B cell (primary cell): ENCODE results near the gene FASTK. TPM values are rescaled to one million over a fixed set of nuclear protein-coding genes. Genes with fewer than 3 reads are reported as not detected.

ENCODE experiments used
- ATAC-seq: fragments of 200-7000 bp; cut with Tn5 transposase; one replicate; pipeline ENCODE4 v1.10.0; 2021; ENCODE audit warnings: low read depth, mild to moderate bottlenecking, moderate number of reproducible peaks, moderate library complexity
- CTCF ChIA-PET: fragments of 350-600 bp; sonication (Branson Sonifier 250); formaldehyde crosslinking; loops from one replicate; lab custom pipeline; 2021; ENCODE audit warnings: antibody characterized with exemption, inconsistent platforms; lab: Charles Lee
- POLR2A ChIA-PET: fragments of 350-600 bp; sonication (Branson Sonifier 250); formaldehyde crosslinking; loops from one replicate; lab custom pipeline; 2021; ENCODE audit warnings: antibody characterized with exemption; lab: Charles Lee
- DNase-seq: peaks from one replicate; pipeline ENCODE4 v3.0.0; 2013
- H2AFZ ChIP-seq: 2 replicates; pipeline ENCODE4 v1.6.1; 2012; ENCODE audit warnings: mild to moderate bottlenecking, low read depth, low read length; ENCODE audit not compliant: insufficient read depth, poor library complexity, severe bottlenecking
- H3K27ac ChIP-seq, 2 donors: 1 replicate in 1 of 2; 2 replicates in 1 of 2; pipeline ENCODE4 v1.5.1; 2012 to 2013; ENCODE audit warnings: low read length in 2 of 2, mild to moderate bottlenecking in 2 of 2, moderate library complexity in 1 of 2
- H3K27me3 ChIP-seq, 4 experiments: fragments of 200-600 bp in 1 of 4; sonication (generic) in 1 of 4; replicated peaks in 1 of 4; 1 replicate in 2 of 4; 2 replicates in 2 of 4; pipeline versions ENCODE4 v1.6.1 to v1.7.0; 2013 to 2016; ENCODE audit warnings: low read length in 3 of 4, mild to moderate bottlenecking in 2 of 4, mixed read lengths in 1 of 4, moderate library complexity in 1 of 4; ENCODE audit not compliant: insufficient read depth in 4 of 4, control insufficient read depth in 3 of 4; ENCODE audit errors: control extremely low read depth in 1 of 4
- H3K36me3 ChIP-seq, 2 experiments: replicated peaks in 1 of 2; 1 replicate in 1 of 2; 2 replicates in 1 of 2; pipeline versions ENCODE4 v1.6.1 to v1.7.1; 2013; ENCODE audit warnings: low read length in 1 of 2; ENCODE audit not compliant: insufficient read depth in 2 of 2, control insufficient read depth in 1 of 2; ENCODE audit errors: control extremely low read depth in 1 of 2, extremely low read depth in 1 of 2
- H3K4me1 ChIP-seq, 2 donors: fragments of 200-600 bp in 1 of 2; sonication (generic) in 1 of 2; 1 replicate in 1 of 2; 2 replicates in 1 of 2; pipeline versions ENCODE4 v1.5.1 to v1.6.1; 2013 to 2017; ENCODE audit warnings: low read length in 2 of 2; ENCODE audit not compliant: control insufficient read depth in 2 of 2, insufficient read depth in 2 of 2
- H3K4me2 ChIP-seq: replicated peaks from 2 replicates; pipeline ENCODE3; 2012; ENCODE audit warnings: mild to moderate bottlenecking, low read depth, low read length; ENCODE audit not compliant: poor library complexity, severe bottlenecking
- H3K4me3 ChIP-seq, 5 experiments: fragments of 200-600 bp in 1 of 5; sonication (generic) in 1 of 5; 1 replicate in 3 of 5; 2 replicates in 2 of 5; pipeline versions ENCODE4 v1.5.1 to v1.7.0; 2011 to 2016; ENCODE audit warnings: low read length in 4 of 5, mild to moderate bottlenecking in 4 of 5, low read depth in 2 of 5, control low read depth in 1 of 5, moderate library complexity in 1 of 5; ENCODE audit not compliant: insufficient read depth in 1 of 5; ENCODE audit errors: control extremely low read depth in 1 of 5, extremely low read depth in 1 of 5
- H3K79me2 ChIP-seq: fragments of 200-600 bp; sonication (generic); one replicate; pipeline ENCODE4 v1.6.0; 2016; ENCODE audit warnings: low read length; ENCODE audit not compliant: control insufficient read depth, insufficient read depth
- H3K9ac ChIP-seq: fragments of 200-600 bp; sonication (generic); 2 replicates; pipeline ENCODE4 v1.6.1; 2017; ENCODE audit warnings: mild to moderate bottlenecking, low read length, moderate library complexity
- H3K9me3 ChIP-seq, 3 donors: one replicate each; pipeline versions ENCODE4 v1.6.1 to v1.7.1; 2013; ENCODE audit warnings: low read length in 2 of 3; ENCODE audit not compliant: control insufficient read depth in 2 of 3, insufficient read depth in 1 of 3; ENCODE audit errors: control extremely low read depth in 1 of 3
- H4K20me1 ChIP-seq: 2 replicates; pipeline ENCODE4 v1.6.0; 2012; ENCODE audit warnings: mild to moderate bottlenecking, low read length; ENCODE audit not compliant: insufficient read depth, control insufficient read depth, poor library complexity, severe bottlenecking
- H3K27ac Mint-ChIP-seq: one replicate; pipeline ENCODE4 v1.8.0; 2021; ENCODE audit warnings: mixed read lengths
- H3K27me3 Mint-ChIP-seq: one replicate; pipeline ENCODE4 v1.8.0; 2021; ENCODE audit warnings: mixed read lengths
- H3K4me1 Mint-ChIP-seq: one replicate; pipeline ENCODE4 v1.8.0; 2021; ENCODE audit warnings: mixed read lengths
- H3K4me3 Mint-ChIP-seq: one replicate; pipeline ENCODE4 v1.8.0; 2021; ENCODE audit warnings: mixed read lengths
- H3K9me3 Mint-ChIP-seq: one replicate; pipeline ENCODE4 v1.8.0; 2022; ENCODE audit warnings: mixed read lengths; ENCODE audit not compliant: insufficient read depth
- EZH2 ChIP-seq: IDR thresholded peaks from 2 replicates; pipeline ENCODE4 v1.6.1; 2012; ENCODE audit warnings: borderline replicate concordance, low read depth, mild to moderate bottlenecking, moderate library complexity, low read length; ENCODE audit not compliant: insufficient read depth, poor library complexity, severe bottlenecking
- WGBS: methylation state at CpG from one replicate; pipeline ENCODE4 v1.1.5; 2013; ENCODE audit warnings: missing lambda C conversion rate; ENCODE audit not compliant: insufficient coverage; 5-methylcytosine and 5-hydroxymethylcytosine counted together
- intact Hi-C: fragments of 100-400 bp; cut with micrococcal nuclease; formaldehyde crosslinking; loops from one replicate; pipeline ENCODE4 v1.10.0; 2022
- polyA plus RNA-seq: library from polyadenylated mRNA; depleted of rRNA; stranded (reverse); fragments of >200 nt; gene quantifications from 2 replicates; pipeline ENCODE4 v1.2.3, GENCODE V29; 2012
- total RNA-seq, 2 donors: library from RNA; stranded (reverse); fragments of 120-200 nt in 1 of 2; gene quantifications; 1 replicate in 1 of 2; 2 replicates in 1 of 2; pipeline versions ENCODE4 v1.2.3 to v1.2.4, GENCODE V29; 2013 to 2022
- TF ChIP-seq, protein P1 (sequence below): fragments of 200-600 bp; IDR thresholded peaks from one replicate; pipeline ENCODE4 v1.8.0; 2022; ENCODE audit warnings: antibody characterized with exemption, mild to moderate bottlenecking

Gene FASTK
- total and polyA plus RNA-seq, 2 donors (not counting 1 experiment from before 2014, with no cell fraction given): 120 to 258 TPM

DNA sequence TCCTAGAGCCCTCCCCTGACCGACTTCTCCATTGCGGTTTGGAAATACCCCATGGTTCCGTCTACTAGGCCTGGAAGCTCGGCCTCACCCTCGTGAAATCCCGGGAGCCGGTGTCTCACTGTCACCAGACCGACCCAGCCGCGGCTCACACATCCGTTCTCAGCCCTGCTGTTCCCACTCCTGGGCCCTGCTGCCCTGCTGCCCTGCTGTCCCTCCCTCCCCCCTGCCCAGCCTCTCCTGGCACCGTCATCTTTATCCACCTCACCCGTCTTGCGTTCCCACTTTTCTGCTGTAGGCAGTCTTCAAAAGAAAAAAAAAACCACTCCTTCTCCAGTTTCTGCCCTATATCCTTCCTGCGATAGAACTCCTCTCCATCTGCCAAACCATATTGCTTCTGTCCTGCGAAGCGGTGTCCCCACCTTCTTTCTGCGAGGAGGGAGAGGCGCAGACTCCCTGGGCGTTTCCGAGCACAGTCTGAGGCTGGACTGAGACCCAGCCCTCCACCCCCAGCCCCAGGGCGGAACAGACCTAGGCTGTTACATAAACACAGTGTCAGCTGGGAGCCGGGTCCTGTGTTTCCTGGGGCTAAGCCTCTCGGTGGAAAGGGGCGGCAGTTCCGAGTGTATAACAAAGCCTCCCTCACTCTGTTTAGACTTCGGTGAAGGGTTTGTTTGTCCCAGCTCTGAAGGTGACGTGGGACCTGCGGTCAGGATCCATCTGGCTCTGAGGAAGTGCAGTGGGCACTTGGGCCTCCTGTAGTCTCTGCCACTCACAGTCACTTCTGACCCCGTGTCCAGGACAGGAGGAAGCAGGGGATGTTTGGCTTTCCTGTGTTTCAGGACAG is 8.5 kb upstream of the FASTK start:
- Mint-ChIP-seq H3K4me3 (peak overlapping the region; percentile 24), H3K27ac (no peak overlapping the region), H3K9me3 (no peaks in the 10 kb centered on the region), H3K27me3 (peaks cover 30% of the 10 kb centered on the region), H3K4me1 (peaks cover 28% of the 10 kb centered on the region)
- WGBS: 13% methylated on average over 26 of the region's 30 CpGs
- DNase-seq (peak; percentile 63), ATAC-seq (no peak)
- Histone ChIP-seq H3K27me3 (peaks cover 0 to 51% (median 16%) of the 10 kb centered on the region in 4 experiments), H3K79me2 (no peaks in the 10 kb centered on the region), H4K20me1 (no peaks in the 10 kb centered on the region), H3K9ac (no peak overlapping the region), H2AFZ (peak overlapping the region; percentile 55), H3K4me3 (no peak overlapping the region), H3K27ac (peak overlapping the region in 1 of 2 donors; percentile 36), H3K9me3 (peaks cover 0 to 4% (median 0%) of the 10 kb centered on the region in 3 donors), H3K4me2 (peak overlapping the region; percentile 100), H3K4me1 (peaks cover 35 to 38% of the 10 kb centered on the region in 2 donors), H3K36me3 (no peaks in the 10 kb centered on the region)
- TF ChIP-seq EZH2: no peak
- TF ChIP-seq, protein P1, sequence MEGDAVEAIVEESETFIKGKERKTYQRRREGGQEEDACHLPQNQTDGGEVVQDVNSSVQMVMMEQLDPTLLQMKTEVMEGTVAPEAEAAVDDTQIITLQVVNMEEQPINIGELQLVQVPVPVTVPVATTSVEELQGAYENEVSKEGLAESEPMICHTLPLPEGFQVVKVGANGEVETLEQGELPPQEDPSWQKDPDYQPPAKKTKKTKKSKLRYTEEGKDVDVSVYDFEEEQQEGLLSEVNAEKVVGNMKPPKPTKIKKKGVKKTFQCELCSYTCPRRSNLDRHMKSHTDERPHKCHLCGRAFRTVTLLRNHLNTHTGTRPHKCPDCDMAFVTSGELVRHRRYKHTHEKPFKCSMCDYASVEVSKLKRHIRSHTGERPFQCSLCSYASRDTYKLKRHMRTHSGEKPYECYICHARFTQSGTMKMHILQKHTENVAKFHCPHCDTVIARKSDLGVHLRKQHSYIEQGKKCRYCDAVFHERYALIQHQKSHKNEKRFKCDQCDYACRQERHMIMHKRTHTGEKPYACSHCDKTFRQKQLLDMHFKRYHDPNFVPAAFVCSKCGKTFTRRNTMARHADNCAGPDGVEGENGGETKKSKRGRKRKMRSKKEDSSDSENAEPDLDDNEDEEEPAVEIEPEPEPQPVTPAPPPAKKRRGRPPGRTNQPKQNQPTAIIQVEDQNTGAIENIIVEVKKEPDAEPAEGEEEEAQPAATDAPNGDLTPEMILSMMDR: no peak
- CTCF ChIA-PET: interaction anchor here (1.0 to 1.6 kb wide), 4 partner anchors 17 to 35 kb away, joined by 3 to 6 read pairs (median 4); no protein-coding TSS in a partner anchor
- intact Hi-C loops: loop anchor here (5.0 to 10.0 kb wide), 3 partner anchors 77 to 846 kb away; no protein-coding TSS in a partner anchor
- POLR2A ChIA-PET: no interaction called here
